ENCODE measurements around the gene KLK10. TPM values are rescaled to one million over a fixed set of nuclear protein-coding genes. Genes with fewer than 3 reads are reported as not detected.

Gene KLK10, protein sequence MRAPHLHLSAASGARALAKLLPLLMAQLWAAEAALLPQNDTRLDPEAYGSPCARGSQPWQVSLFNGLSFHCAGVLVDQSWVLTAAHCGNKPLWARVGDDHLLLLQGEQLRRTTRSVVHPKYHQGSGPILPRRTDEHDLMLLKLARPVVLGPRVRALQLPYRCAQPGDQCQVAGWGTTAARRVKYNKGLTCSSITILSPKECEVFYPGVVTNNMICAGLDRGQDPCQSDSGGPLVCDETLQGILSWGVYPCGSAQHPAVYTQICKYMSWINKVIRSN
- 10 to 100 TPM; 45.2 to 85.3 (median 53.9) TPM for total RNA-seq

DNA sequence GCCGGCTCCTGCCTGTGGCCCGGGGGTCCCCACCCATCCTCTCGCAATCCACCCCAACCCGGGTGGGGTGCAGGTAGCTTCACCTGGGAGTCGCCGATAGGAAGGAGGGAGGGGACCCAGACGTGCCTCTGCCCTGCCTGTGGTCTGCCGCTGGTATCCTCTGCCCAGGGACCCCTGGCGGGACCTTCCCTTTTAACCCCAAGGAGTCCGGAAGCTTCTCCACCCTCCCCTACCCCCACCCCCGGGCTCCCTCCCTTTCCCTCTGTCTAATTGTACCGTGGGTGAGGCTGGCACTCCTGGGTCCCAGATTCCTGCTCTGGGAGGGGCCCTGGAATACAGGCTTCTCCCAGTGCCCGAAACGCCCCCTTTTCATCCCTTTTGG is at the start of gene KLK10:
Gene KLK10, minus strand, starts transcription at position 166 of the 382 bp plus-strand sequence. CDS start 579 bp downstream, outside the sequence.
- Histone ChIP-seq H3K27ac (peak within 1 kb of the TSS; percentile 72), H3K36me3 (no peaks in the 10 kb centered on the region), H3K4me3 (peak within 1 kb of the TSS; percentile 44), H3K9me3 (no peaks in the 10 kb centered on the region), H3K4me1 (peaks cover 44% of the 10 kb centered on the region), H3K27me3 (peaks cover 75% of the 10 kb centered on the region)
- WGBS: 3% methylated on average over 14 of the region's 14 CpGs
- no peak for TF ChIP-seq POLR2A (IDR thresholded peaks at IDR 0.05)
- no peak for TF ChIP-seq POLR2AphosphoS5 (IDR thresholded peaks at IDR 0.05)
- TF ChIP-seq EP300 (IDR thresholded peaks at IDR 0.05): no peak
- TF ChIP-seq, protein P1, sequence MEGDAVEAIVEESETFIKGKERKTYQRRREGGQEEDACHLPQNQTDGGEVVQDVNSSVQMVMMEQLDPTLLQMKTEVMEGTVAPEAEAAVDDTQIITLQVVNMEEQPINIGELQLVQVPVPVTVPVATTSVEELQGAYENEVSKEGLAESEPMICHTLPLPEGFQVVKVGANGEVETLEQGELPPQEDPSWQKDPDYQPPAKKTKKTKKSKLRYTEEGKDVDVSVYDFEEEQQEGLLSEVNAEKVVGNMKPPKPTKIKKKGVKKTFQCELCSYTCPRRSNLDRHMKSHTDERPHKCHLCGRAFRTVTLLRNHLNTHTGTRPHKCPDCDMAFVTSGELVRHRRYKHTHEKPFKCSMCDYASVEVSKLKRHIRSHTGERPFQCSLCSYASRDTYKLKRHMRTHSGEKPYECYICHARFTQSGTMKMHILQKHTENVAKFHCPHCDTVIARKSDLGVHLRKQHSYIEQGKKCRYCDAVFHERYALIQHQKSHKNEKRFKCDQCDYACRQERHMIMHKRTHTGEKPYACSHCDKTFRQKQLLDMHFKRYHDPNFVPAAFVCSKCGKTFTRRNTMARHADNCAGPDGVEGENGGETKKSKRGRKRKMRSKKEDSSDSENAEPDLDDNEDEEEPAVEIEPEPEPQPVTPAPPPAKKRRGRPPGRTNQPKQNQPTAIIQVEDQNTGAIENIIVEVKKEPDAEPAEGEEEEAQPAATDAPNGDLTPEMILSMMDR (IDR thresholded peaks at IDR 0.05): no peak
- DNase-seq (ENCODE audit: low spot score in 2 of 2): no peak

DNA sequence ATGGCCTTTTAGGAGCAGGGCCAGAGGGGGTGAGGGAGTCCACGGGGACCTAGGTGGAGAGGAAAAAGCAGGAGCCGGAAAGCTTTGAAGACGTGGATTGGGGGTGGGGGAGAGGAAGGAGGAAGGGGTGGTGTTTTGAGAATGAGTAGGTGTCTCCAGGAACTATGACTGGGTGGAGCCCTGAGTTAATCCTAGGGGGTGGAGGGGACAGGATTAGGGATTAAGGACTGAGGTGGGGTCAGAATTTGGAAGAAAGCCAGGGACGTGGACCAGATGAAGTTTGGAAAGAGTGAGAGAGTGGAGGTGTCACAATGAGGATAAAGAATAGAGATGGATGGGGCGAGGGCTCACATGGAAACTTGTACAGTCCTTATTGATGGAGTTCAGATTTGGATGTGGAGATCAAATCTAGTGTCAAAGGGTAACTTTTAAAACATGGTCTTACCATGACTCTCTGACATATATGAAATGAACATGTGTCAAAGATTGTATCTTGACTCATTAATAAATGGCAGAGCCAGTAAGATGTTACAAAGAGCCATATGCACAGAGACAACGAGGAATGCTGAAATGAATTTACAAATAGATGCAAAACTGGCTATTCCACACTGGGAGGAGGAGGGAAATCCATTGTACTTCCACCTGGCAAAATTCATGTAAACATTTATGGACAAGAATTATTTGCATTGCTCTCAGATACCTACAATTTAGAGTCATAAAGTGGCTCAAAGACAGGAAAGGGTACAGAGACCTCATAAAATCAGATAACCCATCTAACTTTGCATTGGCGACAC is 47.1 kb upstream of the KLK10 start:
- H3K27me3 ChIP-seq: peaks cover 29% of the 10 kb centered on the region
- 60% methylated on average over 7 of the region's 7 CpGs for WGBS
- H3K36me3 ChIP-seq: no peaks in the 10 kb centered on the region
- no peak for DNase-seq (ENCODE audit: low spot score in 2 of 2)
- no peak for TF ChIP-seq POLR2A (IDR thresholded peaks at IDR 0.05)
- TF ChIP-seq POLR2AphosphoS5 (IDR thresholded peaks at IDR 0.05): no peak
- TF ChIP-seq EP300 (IDR thresholded peaks at IDR 0.05): no peak
- TF ChIP-seq, protein P1 (IDR thresholded peaks at IDR 0.05): no peak
- H3K9me3 ChIP-seq: no peaks in the 10 kb centered on the region
- no peak overlapping the region for H3K4me3 ChIP-seq
- no peak overlapping the region for H3K27ac ChIP-seq
- H3K4me1 ChIP-seq: peaks cover 64% of the 10 kb centered on the region

DNA sequence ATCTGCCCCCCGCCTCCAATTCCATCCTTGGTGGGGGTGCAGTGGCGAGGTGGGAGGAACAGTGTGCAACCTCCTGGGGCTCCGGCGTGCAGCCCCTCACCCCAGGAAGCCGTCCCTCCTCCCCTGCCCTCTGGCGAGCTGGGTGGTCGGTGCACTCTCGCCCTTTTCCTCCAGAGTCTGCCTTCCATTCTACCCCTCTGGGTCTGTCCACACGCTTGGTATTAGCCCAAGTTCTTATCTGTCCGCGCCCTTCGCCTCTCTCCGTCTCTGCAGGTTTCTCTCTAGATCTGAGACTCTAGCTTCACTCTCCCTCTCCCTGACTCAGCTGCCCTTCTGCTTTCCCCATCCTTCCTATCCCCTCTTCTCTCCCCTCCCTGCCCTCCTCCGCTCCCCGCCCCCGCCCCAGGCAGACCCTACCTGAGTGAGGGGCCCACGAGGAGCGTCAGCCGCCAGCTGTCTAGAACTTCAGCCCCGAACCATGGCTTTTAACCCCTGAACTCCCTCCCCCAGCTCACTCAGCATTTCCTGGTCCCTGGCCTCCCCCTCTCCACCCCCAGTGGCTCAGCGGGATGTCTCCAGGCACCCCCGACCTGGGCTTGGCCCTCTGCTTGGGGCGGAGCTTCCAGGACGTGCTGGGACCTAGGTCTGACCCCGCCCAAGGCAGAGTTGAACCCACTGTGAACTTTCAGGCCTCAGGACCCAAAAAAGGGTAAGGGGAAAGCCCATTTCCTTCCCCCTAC is 45.9 kb upstream of the KLK10 start:
- no peak for DNase-seq (ENCODE audit: low spot score in 2 of 2)
- Histone ChIP-seq H3K9me3 (no peaks in the 10 kb centered on the region), H3K4me1 (peaks cover 54% of the 10 kb centered on the region), H3K27ac (peak overlapping the region; percentile 62), H3K27me3 (peaks cover 32% of the 10 kb centered on the region), H3K36me3 (no peaks in the 10 kb centered on the region), H3K4me3 (peak overlapping the region; percentile 40)
- 9% methylated on average over 25 of the region's 25 CpGs for WGBS
- TF ChIP-seq POLR2AphosphoS5 (IDR thresholded peaks at IDR 0.05): no peak
- TF ChIP-seq, protein P1 (IDR thresholded peaks at IDR 0.05): no peak

DNA sequence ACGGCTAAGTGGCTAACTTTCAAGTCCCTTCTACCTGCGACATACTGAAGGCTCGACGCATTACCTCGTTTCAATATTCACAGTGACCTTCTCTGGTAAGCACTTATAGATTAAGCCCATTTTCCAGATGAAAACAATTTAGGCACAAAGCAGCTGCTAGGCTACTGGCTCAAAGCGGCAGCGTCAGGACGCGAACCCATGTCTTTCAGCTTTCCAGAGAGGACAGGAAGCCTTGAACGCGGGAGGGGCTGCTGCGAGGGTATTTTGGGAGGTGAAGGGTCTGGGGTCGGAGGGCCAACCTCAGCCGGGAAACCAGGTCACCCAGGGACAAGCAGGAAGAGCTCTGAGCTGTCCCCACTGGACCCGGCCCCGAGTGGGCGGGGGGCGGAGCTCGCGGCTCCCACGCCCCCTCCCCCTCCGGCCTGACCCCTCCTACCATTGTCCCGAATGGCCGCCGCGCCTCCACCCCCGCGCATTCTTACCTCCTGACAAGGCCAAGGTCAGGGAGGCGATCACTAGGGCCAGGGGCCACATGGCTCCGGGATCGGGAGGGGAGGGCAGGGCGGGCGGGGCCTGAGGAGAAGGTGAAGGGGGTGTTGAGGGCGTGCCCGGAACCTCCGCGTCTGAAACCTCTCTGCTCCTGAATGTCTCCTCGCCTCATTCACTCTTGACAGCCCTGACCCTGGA is 45.2 kb upstream of the KLK10 start, which contains the start of gene KLK13:
Gene KLK13, minus strand, starts transcription at position 559 of the 687 bp plus-strand sequence. Its CDS starts 25 bp downstream, at position 534.
- TF ChIP-seq POLR2AphosphoS5 (IDR thresholded peaks at IDR 0.05): no peak
- TF ChIP-seq, protein P1 (IDR thresholded peaks at IDR 0.05): no peak
- no peak for TF ChIP-seq POLR2A (IDR thresholded peaks at IDR 0.05)
- TF ChIP-seq EP300 (IDR thresholded peaks at IDR 0.05): no peak
- WGBS: 40% methylated on average over 12 of the region's 38 CpGs
- Histone ChIP-seq H3K36me3 (no peaks in the 10 kb centered on the region), H3K27me3 (peaks cover 34% of the 10 kb centered on the region), H3K27ac (peak within 1 kb of the TSS; percentile 62), H3K4me3 (peak within 1 kb of the TSS; percentile 40), H3K4me1 (peaks cover 46% of the 10 kb centered on the region), H3K9me3 (no peaks in the 10 kb centered on the region)
- no peak for DNase-seq (ENCODE audit: low spot score in 2 of 2)
